Choroid plexus epithelial cell (primary cell): ENCODE measurements around the gene PANX1.

Experiments
- DNase-seq: peaks from one replicate; pipeline ENCODE4 v3.0.0-alpha.2; 2010; ENCODE audit warnings: low read depth
- H3K4me3 ChIP-seq: 2 replicates; pipeline ENCODE4 v1.5.1; 2011; ENCODE audit warnings: low read depth, mild to moderate bottlenecking, control low read depth, low read length, moderate library complexity
- TF ChIP-seq, protein P1 (sequence below): conservative IDR thresholded peaks from 2 replicates; pipeline ENCODE4 v1.5.1; 2011; ENCODE audit warnings: low read depth, mild to moderate bottlenecking, control low read depth, inconsistent platforms, low read length, moderate library complexity

The PANX1 gene, protein sequence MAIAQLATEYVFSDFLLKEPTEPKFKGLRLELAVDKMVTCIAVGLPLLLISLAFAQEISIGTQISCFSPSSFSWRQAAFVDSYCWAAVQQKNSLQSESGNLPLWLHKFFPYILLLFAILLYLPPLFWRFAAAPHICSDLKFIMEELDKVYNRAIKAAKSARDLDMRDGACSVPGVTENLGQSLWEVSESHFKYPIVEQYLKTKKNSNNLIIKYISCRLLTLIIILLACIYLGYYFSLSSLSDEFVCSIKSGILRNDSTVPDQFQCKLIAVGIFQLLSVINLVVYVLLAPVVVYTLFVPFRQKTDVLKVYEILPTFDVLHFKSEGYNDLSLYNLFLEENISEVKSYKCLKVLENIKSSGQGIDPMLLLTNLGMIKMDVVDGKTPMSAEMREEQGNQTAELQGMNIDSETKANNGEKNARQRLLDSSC

GRCh38 chr11:94128746-94129511 is at the start of gene PANX1:
Gene PANX1 (plus strand): TSS chr11:94128841. CDS start chr11:94129313, 472 bp downstream.
- H3K4me3 ChIP-seq, result peak within 1 kb of the TSS; percentile 88
- DNase-seq, result peak; percentile 82
- TF ChIP-seq, protein P1, sequence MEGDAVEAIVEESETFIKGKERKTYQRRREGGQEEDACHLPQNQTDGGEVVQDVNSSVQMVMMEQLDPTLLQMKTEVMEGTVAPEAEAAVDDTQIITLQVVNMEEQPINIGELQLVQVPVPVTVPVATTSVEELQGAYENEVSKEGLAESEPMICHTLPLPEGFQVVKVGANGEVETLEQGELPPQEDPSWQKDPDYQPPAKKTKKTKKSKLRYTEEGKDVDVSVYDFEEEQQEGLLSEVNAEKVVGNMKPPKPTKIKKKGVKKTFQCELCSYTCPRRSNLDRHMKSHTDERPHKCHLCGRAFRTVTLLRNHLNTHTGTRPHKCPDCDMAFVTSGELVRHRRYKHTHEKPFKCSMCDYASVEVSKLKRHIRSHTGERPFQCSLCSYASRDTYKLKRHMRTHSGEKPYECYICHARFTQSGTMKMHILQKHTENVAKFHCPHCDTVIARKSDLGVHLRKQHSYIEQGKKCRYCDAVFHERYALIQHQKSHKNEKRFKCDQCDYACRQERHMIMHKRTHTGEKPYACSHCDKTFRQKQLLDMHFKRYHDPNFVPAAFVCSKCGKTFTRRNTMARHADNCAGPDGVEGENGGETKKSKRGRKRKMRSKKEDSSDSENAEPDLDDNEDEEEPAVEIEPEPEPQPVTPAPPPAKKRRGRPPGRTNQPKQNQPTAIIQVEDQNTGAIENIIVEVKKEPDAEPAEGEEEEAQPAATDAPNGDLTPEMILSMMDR, result no peak

- DNase-seq, result no peak
- no peak overlapping the region for H3K4me3 ChIP-seq
- TF ChIP-seq, protein P1, result no peak
These were observed 44.5 kb upstream of the PANX1 start for GRCh38 chr11:94084164-94084563.

GRCh38 chr11:94088906-94089305 is 39.7 kb upstream of the PANX1 start:
- H3K4me3 ChIP-seq, result no peak overlapping the region
- no peak for DNase-seq
- TF ChIP-seq, protein P1, result no peak

DNA sequence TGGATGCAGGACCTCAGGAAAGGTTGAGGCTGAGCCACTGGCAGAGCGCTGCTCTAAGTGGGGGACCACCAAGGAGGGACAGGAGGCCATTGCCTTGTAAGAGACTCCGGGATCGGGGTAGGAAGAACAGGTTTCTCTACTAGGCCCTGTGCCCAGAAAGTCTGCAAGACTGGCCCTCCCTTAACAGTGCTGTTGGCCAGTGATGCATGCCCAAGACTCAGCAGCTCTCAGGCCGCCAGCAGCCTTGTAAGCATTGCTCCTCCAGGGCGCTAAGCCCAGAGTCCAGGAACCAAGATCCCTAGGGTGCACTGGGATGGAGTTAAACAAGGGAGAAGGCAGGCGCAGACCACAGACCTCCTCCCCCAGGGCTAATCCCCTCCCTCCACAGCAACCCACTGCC is 39.3 kb upstream of the PANX1 start:
- H3K4me3 ChIP-seq, result no peak overlapping the region
- TF ChIP-seq, protein P1, result no peak
- DNase-seq, result no peak

DNA sequence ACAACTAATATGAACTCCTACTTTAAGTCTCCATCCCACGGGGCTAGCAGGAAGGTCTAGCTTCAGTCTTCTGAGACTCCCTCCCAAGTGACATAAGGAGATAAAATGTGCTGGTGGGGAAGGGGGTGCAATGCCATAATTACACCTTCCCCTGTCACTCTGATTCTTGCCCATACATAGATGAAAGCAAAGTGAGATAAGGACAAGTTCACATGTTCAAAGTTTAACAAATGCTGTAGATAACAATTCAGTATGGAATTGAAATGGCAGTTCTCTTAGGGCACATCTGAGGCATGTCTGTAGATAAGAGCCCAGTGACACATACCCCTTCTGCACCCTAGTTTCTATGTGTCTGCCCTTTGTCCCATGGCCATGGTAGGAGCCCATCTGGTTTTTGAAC is 38.2 kb upstream of the PANX1 start:
- H3K4me3 ChIP-seq, result no peak overlapping the region
- no peak for DNase-seq
- TF ChIP-seq, protein P1, result no peak

GRCh38 chr11:94091091-94091490 is 37.5 kb upstream of the PANX1 start:
- no peak overlapping the region for H3K4me3 ChIP-seq
- TF ChIP-seq, protein P1, result no peak
- no peak for DNase-seq
